ENCODE results near the gene ZNRF2. TPM values are rescaled to one million over a fixed set of nuclear protein-coding genes. Genes with fewer than 3 reads are reported as not detected.

Gene ZNRF2
- total and polyA plus RNA-seq, 10 of the 15 experiments (the other 5 are each of a cell fraction or from before 2014, with no cell fraction given) = 1.2 to 20.4 (median 9.5) TPM

DNA sequence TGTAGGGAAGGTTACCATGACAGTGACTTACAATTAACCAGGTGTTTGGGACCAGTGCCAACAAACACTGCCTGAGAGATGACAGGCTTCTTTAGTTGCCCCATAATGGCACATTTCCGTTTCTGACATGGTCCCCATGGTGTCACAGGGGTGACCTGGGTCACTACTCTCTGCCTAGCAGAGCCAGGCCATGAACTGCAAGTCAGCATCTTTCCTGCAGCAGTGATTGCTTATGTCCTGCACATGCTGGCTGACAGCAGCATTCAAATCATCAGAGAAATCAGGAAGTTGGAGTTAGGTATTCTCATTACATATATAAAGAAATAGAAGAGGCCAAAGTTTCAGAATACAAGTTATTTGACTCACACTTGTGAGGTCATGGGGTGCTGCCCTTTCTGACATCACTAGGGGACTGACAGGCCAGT is 47.1 kb upstream of the ZNRF2 start:
- 27% methylated on average over 1 of the region's 1 CpG for WGBS (ENCODE audit: insufficient coverage, insufficient replicate concordance, low lambda C conversion rate, missing lambda C conversion rate)
- ChIA-PET POLR2A (interaction anchor here (1.4 kb wide), 1 partner anchor 8 kb away, joined by 6 read pairs; no protein-coding TSS in a partner anchor), SMC1A (ENCODE audit: uncharacterized antibody, unreplicated experiment) (interaction anchor here (1.8 to 3.3 kb wide), 2 partner anchors 9 to 12 kb away, joined by 5 to 14 read pairs; no protein-coding TSS in a partner anchor), RAD21 (ENCODE audit: unreplicated experiment) (interaction anchor here (1.3 to 1.4 kb wide), 2 partner anchors 44 to 58 kb away, joined by 3 to 5 read pairs; no protein-coding TSS in a partner anchor), CTCF (interaction anchor here (1.0 to 1.7 kb wide), 2 partner anchors 11 to 75 kb away, joined by 4 to 5 read pairs; no protein-coding TSS in a partner anchor)
- Histone ChIP-seq H3K4me1 (ENCODE audit: control insufficient read depth, insufficient read depth, low read length) (peaks cover 27% of the 10 kb centered on the region), H4K20me1 (ENCODE audit: control insufficient read depth, insufficient read depth) (no peaks in the 10 kb centered on the region), H3K36me3 (ENCODE audit: control insufficient read depth in 2 of 2, insufficient read depth in 2 of 2, low read length in 1 of 2) (no peaks in the 10 kb centered on the region), H3K4me2 (ENCODE audit: control insufficient read depth, insufficient read depth) (no peak overlapping the region), H3K4me3 (no peak overlapping the region), H3K9me3 (replicated peaks; ENCODE audit: control insufficient read depth, insufficient read depth, low read length) (no peaks in the 10 kb centered on the region; the same call in 1 of the 3 replicates), H2AFZ (ENCODE audit: control insufficient read depth, low read depth, low read length) (no peak overlapping the region), H3K9ac (ENCODE audit: control insufficient read depth, insufficient read depth, low read length) (no peak overlapping the region), H3K79me2 (ENCODE audit: control insufficient read depth, insufficient read depth, low read length) (no peaks in the 10 kb centered on the region), H3K27me3 (replicated peaks in 1 of 2; ENCODE audit: control insufficient read depth in 2 of 2, insufficient read depth in 2 of 2, low read length in 1 of 2) (no peaks in the 10 kb centered on the region), H3K27ac (ENCODE audit: control insufficient read depth, insufficient read depth) (no peak overlapping the region)
- FAIRE-seq (no peak), DNase-seq (ENCODE audit: low read depth, low spot score) (no peak), ATAC-seq (peak; percentile 58)
- intact Hi-C loops (cut with micrococcal nuclease; ENCODE audit: unreplicated experiment) = no loop called here
- BruUV-seq (replicated peaks) = no TSS peak
- in situ Hi-C loops (cut with MboI) = no loop called here
- TF ChIP-seq ZBED1 (IDR thresholded peaks at IDR 0.05; ENCODE audit: borderline replicate concordance) (no peak), RCOR1 (conservative IDR thresholded peaks at IDR 0.05; ENCODE audit: low read depth, low read length) (no peak), NKRF (conservative IDR thresholded peaks at IDR 0.05) (no peak), IKZF2 (IDR thresholded peaks at IDR 0.05) (no peak), BHLHE40 (IDR thresholded peaks at IDR 0.05; ENCODE audit: borderline replicate concordance in 1 of 2, low read depth in 2 of 2, low read length in 1 of 2) (peak in 1 of 2 experiments; percentile 58; a peak in 1 of 4 replicates), CREB1 (IDR thresholded peaks at IDR 0.05; ENCODE audit: low read depth) (peak; percentile 80), SMAD1 (IDR thresholded peaks at IDR 0.05; ENCODE audit: low read depth, partially characterized antibody) (no peak), PKNOX1 (IDR thresholded peaks at IDR 0.05) (peak; percentile 39; the same call in 1 of the 2 replicates), CBFB (IDR thresholded peaks at IDR 0.05; ENCODE audit: low read depth) (no peak), ATF7 (IDR thresholded peaks at IDR 0.05; ENCODE audit: low read depth) (peak; percentile 37; the same call in 1 of the 2 replicates), CREM (IDR thresholded peaks at IDR 0.05; ENCODE audit: low read depth) (peak; percentile 50; the same call in 1 of the 2 replicates), NR2F1 (conservative IDR thresholded peaks at IDR 0.05) (peak; percentile 55)

Measured in GM12878 (cell line).